ENCODE measurements around the gene TSPAN11.

DNA sequence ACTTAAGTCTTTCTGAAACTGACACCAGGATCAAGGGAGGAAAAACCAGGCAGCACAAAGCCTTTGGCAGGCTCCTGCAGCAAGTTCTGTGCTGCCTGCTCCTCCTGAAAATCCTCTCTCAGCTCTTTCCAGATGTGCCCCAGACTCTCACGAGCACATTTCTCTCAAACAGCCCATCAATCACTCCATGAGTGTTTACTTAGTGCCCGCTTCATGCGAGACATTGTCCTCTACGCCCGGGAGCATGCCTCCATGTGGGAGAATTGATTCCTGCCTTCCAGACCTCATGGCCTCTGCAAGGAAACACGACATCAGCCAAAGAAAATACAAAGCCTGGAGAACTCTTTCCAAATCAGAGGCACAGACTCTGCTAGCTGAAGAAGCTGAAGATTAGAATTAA, 46.5 kb upstream of the TSPAN11 start:
- TF ChIP-seq EZH2 (IDR thresholded peaks at IDR 0.05; ENCODE audit: insufficient read depth, poor library complexity, severe bottlenecking) (no peak), EZH2phosphoT487 (IDR thresholded peaks at IDR 0.05; ENCODE audit: insufficient read depth, low read depth) (no peak)
